Pancreas (tissue), 10 donors: Measurements from ENCODE around the gene MBD3. TPM values are rescaled to one million over a fixed set of nuclear protein-coding genes. Genes with fewer than 3 reads are reported as not detected.

Experiments used
- ATAC-seq, 4 donors: fragments of 200-7000 bp; cut with Tn5 transposase; one replicate each; pipeline versions ENCODE4 v1.8.0 to v1.9.1; 2020; ENCODE audit warnings: mild to moderate bottlenecking in 4 of 4, moderate library complexity in 4 of 4
- DNase-seq, 6 donors: peaks; one replicate each; pipeline ENCODE4 v3.0.0-alpha.2; 2020
- FAIRE-seq: peaks from 2 replicates; lab custom pipeline; 2012; peaks lifted over from hg19 to GRCh38; lab: Jason Lieb, UNC
- H3K27ac ChIP-seq, 4 donors: fragments of 200-600 bp; sonication (generic); 1 replicate in 3 of 4; 2 replicates in 1 of 4; pipeline versions ENCODE4 v1.5.0 to v1.8.0; 2020
- H3K27me3 ChIP-seq, 4 donors: fragments of 200-600 bp; one replicate each; pipeline ENCODE4 v1.8.0; 2021
- H3K36me3 ChIP-seq, 3 donors: fragments of 200-600 bp; sonication (generic) in 1 of 3; one replicate each; pipeline versions ENCODE4 v1.5.0 to v1.8.0; 2020 to 2021
- H3K4me1 ChIP-seq, 3 donors: fragments of 200-600 bp; one replicate each; pipeline ENCODE4 v1.8.0; 2021
- H3K4me3 ChIP-seq, 4 donors: fragments of 200-600 bp; sonication (generic) in 2 of 4; one replicate each; pipeline versions ENCODE4 v1.5.0 to v1.8.0; 2020 to 2021
- H3K9me3 ChIP-seq, 4 donors: fragments of 200-600 bp; one replicate each; pipeline ENCODE4 v1.8.0; 2021
- WGBS, 2 donors: extraction: QIAGEN DNeasy Blood & Tissue Kit; methylation state at CpG; one replicate each; pipeline ENCODE4 v1.1.7; 2013; 5-methylcytosine and 5-hydroxymethylcytosine counted together
- intact Hi-C, 3 donors: fragments of 100-400 bp; cut with DNase I; formaldehyde crosslinking; loops; one replicate each; pipeline versions ENCODE4 v1.11.1 to v1.14.2; 2022
- polyA plus RNA-seq, 2 donors: library from polyadenylated mRNA; stranded (reverse); fragments of 200-250 nt; gene quantifications; one replicate each; pipeline ENCODE4 v1.2.3, GENCODE V29; 2013
- total RNA-seq, 6 donors: library from RNA; stranded (reverse); fragmentation: NEBNext Ultra II Directional in 4 of 6; extraction: Animal tissue kit (Norgen Biotek cat#: 25700) in 4 of 6; gene quantifications; one replicate each; pipeline versions ENCODE4 v1.2.1 to v1.2.4, GENCODE V29; 2021 to 2023
- TF ChIP-seq, protein P1 (sequence below), 4 donors: fragments of 200-600 bp; sonication (generic) in 3 of 4; IDR thresholded peaks; one replicate each; pipeline versions ENCODE4 v1.5.0 to v1.8.0; 2021; ENCODE audit warnings: antibody characterized with exemption in 4 of 4
- donor health status: healthy with polysubstance abuse.
- donor health status: DM: no; HTN: no; CAD: no; lungs with moderate emphysema.
- donor health status: DM: no; HTN: no; CAD: no.
- donor health status: control.
- donor health status: control.
- donor health status: Bipolar disorder and iron deficiency.
- donor health status: DM: yes; HTN: yes; CAD: no.
- donor health status: DM: no; HTN: no; CAD: no.
- donor health status: DM: no; HTN: no; CAD: no.
- donor health status: DM: yes; HTN: yes; CAD: no.

The MBD3 gene
- total and polyA plus RNA-seq, 8 donors = 17.4 to 113 (median 30.2) TPM

DNA sequence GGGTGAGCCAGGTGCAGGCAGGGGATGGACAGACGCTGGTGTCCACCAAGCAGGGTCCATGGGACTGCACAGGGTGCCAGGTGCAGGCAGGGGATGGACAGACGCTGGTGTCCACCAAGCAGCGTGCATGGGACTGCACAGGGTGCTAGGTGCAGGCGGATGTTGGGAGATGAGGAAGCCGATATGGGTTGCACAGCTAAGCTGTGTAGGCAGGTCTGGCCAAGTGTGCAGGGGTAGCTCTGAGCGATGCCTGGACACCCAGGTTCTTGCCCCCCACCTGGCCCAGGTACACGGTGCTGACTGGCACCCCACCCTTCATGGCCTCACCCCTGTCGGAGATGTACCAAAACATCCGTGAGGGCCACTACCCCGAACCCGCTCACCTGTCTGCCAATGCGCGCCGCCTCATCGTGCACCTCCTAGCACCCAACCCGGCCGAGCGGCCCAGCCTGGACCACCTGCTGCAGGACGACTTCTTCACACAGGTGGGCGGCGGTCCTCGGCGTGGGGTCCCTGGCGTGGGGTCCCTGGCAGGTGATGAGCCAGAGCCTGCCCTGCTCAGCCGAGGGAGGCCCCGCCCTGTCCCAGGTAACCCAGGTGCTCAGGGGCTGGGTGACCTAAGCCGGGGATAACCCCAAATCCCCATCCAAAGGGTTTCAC lies 64.9 kb downstream of the MBD3 start:
- ATAC-seq (no peak), FAIRE-seq (no peak), DNase-seq (peak in 1 of 6 donors; percentile 78)
- Histone ChIP-seq H3K36me3 (no peaks in the 10 kb centered on the region), H3K4me1 (no peaks in the 10 kb centered on the region), H3K9me3 (no peaks in the 10 kb centered on the region), H3K27ac (no peak overlapping the region), H3K27me3 (peaks cover 0 to 10% (median 2%) of the 10 kb centered on the region in 4 donors), H3K4me3 (no peak overlapping the region)
- 56 to 57% methylated on average over 22 to 27 of the region's 27 CpGs for WGBS, 2 donors
- intact Hi-C loops = no loop called here
- TF ChIP-seq, protein P1, sequence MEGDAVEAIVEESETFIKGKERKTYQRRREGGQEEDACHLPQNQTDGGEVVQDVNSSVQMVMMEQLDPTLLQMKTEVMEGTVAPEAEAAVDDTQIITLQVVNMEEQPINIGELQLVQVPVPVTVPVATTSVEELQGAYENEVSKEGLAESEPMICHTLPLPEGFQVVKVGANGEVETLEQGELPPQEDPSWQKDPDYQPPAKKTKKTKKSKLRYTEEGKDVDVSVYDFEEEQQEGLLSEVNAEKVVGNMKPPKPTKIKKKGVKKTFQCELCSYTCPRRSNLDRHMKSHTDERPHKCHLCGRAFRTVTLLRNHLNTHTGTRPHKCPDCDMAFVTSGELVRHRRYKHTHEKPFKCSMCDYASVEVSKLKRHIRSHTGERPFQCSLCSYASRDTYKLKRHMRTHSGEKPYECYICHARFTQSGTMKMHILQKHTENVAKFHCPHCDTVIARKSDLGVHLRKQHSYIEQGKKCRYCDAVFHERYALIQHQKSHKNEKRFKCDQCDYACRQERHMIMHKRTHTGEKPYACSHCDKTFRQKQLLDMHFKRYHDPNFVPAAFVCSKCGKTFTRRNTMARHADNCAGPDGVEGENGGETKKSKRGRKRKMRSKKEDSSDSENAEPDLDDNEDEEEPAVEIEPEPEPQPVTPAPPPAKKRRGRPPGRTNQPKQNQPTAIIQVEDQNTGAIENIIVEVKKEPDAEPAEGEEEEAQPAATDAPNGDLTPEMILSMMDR (IDR thresholded peaks at IDR 0.05) = no peak

DNA sequence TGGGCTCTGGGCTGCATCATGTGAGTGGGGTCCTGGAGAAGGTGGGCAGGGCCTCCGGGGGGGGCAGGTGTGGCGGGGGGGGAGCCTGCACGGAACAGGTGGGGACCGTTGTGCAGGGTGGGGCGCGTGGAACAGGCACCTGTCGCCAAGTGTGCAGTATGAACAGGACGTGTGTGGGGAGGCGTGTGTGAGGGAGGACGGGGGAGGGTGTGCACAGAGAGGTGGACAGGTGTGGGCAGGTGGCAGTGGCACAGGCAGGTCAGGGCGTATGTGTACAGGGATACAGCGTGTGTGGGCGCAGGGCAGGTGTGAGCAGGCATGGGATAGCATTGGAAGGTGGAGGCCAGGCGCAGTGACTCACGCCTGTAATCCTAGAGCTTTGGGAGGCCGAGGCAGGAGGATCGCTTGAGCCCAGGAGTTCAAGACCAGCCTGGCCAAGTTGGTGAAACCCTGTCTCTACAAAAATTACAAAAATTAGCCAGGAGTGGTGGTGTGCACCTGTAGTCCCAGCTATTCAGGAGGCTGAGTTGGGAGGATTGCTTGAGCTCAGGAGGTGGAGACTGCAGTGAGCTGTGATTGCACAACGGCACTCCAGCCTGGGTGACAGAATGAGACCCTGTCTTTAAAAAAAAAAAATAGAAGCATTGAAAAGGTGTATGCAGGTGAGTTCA lies 65.6 kb downstream of the MBD3 start:
- H3K4me1 ChIP-seq = no peaks in the 10 kb centered on the region
- WGBS, 2 donors = 51 to 52% methylated on average over 17 to 18 of the region's 18 CpGs
- H3K36me3 ChIP-seq = no peaks in the 10 kb centered on the region
- H3K4me3 ChIP-seq = no peak overlapping the region
- ATAC-seq = no peak
- DNase-seq = no peak
- no peak for FAIRE-seq
- H3K27me3 ChIP-seq = peaks cover 0 to 10% (median 2%) of the 10 kb centered on the region in 4 donors
- no peak overlapping the region for H3K27ac ChIP-seq
- H3K9me3 ChIP-seq = no peaks in the 10 kb centered on the region
- TF ChIP-seq, protein P1 (IDR thresholded peaks at IDR 0.05) = no peak
- intact Hi-C loops = no loop called here

DNA sequence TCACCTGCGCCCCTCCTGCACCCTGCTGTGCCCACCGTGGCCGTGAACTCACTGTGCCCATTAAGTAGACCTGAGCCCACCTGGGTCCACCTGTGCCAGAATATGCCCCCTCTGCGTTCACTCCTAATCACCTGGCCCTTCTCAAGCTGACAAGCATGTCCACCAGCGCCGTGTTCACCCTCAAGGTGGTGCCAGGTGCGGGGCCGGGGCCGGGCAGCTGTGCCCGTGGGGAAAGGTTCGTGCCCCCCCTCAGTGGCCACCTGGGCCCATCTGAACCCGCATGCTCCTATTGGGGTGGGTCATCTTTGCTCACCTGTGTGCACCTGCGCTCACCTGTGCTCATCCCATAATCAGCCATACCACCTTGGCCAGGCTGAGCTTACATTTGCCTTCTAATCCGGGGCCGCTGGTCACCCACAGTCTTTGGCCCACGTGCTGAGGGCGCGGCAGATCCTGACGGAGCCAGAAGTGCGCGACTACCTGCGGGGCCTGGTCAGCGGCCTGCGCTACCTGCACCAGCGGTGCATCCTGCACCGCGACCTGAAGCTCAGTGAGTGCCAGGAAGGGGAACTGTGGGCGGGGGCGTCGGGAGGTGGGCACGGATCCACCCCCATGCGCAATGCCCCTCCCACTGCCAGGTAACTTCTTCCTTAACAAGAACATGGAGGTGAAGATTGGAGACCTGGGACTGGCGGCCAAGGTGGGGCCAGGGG lies 66.4 kb downstream of the MBD3 start:
- Histone ChIP-seq H3K27ac (no peak overlapping the region), H3K9me3 (no peaks in the 10 kb centered on the region), H3K4me3 (no peak overlapping the region), H3K36me3 (no peaks in the 10 kb centered on the region), H3K4me1 (no peaks in the 10 kb centered on the region), H3K27me3 (peaks cover 0 to 10% (median 2%) of the 10 kb centered on the region in 4 donors)
- no peak for FAIRE-seq
- DNase-seq = no peak
- TF ChIP-seq, protein P1 (IDR thresholded peaks at IDR 0.05) = no peak
- intact Hi-C loops = no loop called here
- 60 to 71% methylated on average over 33 of the region's 33 CpGs for WGBS, 2 donors
- no peak for ATAC-seq

DNA sequence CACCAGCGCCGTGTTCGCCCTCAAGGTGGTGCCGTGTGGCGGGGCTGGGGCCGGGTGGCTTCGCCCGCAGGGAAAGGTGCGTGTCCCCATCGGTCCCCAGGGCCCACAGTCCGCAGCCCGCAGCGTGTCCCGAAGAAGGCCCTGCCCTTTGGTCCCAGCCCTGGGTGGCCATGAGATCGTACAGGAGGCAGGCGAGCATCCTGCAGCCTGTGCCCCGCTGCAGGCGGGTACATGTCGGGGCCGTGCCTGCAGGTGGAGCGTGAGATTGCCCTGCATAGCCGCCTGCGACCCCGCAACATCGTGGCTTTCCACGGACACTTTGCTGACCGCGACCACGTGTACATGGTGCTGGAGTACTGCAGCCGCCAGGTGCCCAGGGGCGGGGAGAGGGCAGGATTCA lies 67.3 kb downstream of the MBD3 start:
- Histone ChIP-seq H3K27ac (no peak overlapping the region), H3K9me3 (no peaks in the 10 kb centered on the region), H3K27me3 (peaks cover 0 to 10% (median 2%) of the 10 kb centered on the region in 4 donors), H3K4me1 (no peaks in the 10 kb centered on the region), H3K4me3 (no peak overlapping the region), H3K36me3 (no peaks in the 10 kb centered on the region)
- ATAC-seq (no peak), FAIRE-seq (no peak), DNase-seq (no peak)
- TF ChIP-seq, protein P1 (IDR thresholded peaks at IDR 0.05) = no peak
- WGBS, 2 donors = 43 to 51% methylated on average over 31 of the region's 31 CpGs
- intact Hi-C loops = no loop called here
